ENCODE measurements around the gene SUSD1.

The SUSD1 gene

GRCh38 chr9:112065806-112066606 is 109.1 kb downstream of the SUSD1 start:
- DNase-seq (ENCODE audit: low read depth), result no peak

GRCh38 chr9:112064871-112065270 is 110.2 kb downstream of the SUSD1 start:
- DNase-seq (ENCODE audit: low read depth), result no peak

GRCh38 chr9:112063586-112063985 is 111.5 kb downstream of the SUSD1 start:
- no peak for DNase-seq (ENCODE audit: low read depth)

GRCh38 chr9:112063151-112063550 is 111.9 kb downstream of the SUSD1 start:
- no peak for DNase-seq (ENCODE audit: low read depth)

- DNase-seq (ENCODE audit: low read depth), result peak; percentile 90
These were observed 113.9 kb downstream of the SUSD1 start for GRCh38 chr9:112061152-112061740.

- no peak for DNase-seq (ENCODE audit: low read depth)
These were observed 115.2 kb downstream of the SUSD1 start for GRCh38 chr9:112059966-112060320.

GRCh38 chr9:112059145-112059965 is 115.7 kb downstream of the SUSD1 start:
- DNase-seq (ENCODE audit: low read depth), result no peak

GRCh38 chr9:112056996-112057395 is 118.1 kb downstream of the SUSD1 start:
- no peak for DNase-seq (ENCODE audit: low read depth)

GRCh38 chr9:112054916-112055315 is 120.2 kb downstream of the SUSD1 start:
- DNase-seq (ENCODE audit: low read depth), result no peak

GRCh38 chr9:112051812-112052211 is 123.3 kb downstream of the SUSD1 start:
- no peak for DNase-seq (ENCODE audit: low read depth)

- peak; percentile 82 for DNase-seq (ENCODE audit: low read depth)
These were observed 124.3 kb downstream of the SUSD1 start for GRCh38 chr9:112050544-112051475.

GRCh38 chr9:112049811-112050516 is 125.1 kb downstream of the SUSD1 start:
- DNase-seq (ENCODE audit: low read depth), result no peak

GRCh38 chr9:112048924-112049691 is 126.0 kb downstream of the SUSD1 start:
- no peak for DNase-seq (ENCODE audit: low read depth)

GRCh38 chr9:112047538-112048066 is 127.5 kb downstream of the SUSD1 start:
- no peak for DNase-seq (ENCODE audit: low read depth)

- DNase-seq (ENCODE audit: low read depth), result no peak
These were observed 128.9 kb downstream of the SUSD1 start for GRCh38 chr9:112046181-112046580.

- DNase-seq (ENCODE audit: low read depth), result no peak
These were observed 130.2 kb downstream of the SUSD1 start for GRCh38 chr9:112044881-112045280.

GRCh38 chr9:112044186-112044585 is 130.9 kb downstream of the SUSD1 start:
- no peak for DNase-seq (ENCODE audit: low read depth)

GRCh38 chr9:112043423-112043822 is 131.7 kb downstream of the SUSD1 start:
- DNase-seq (ENCODE audit: low read depth), result no peak

- no peak for DNase-seq (ENCODE audit: low read depth)
These were observed 132.3 kb downstream of the SUSD1 start for GRCh38 chr9:112042769-112043168.

- DNase-seq (ENCODE audit: low read depth), result no peak
These were observed 132.9 kb downstream of the SUSD1 start for GRCh38 chr9:112042244-112042638.
